Fibroblast of skin of right quadriceps (primary cell): Measurements from ENCODE around the gene NCOR2.
A peak's percentile ranks its signal among the peaks of the same experiment; 100 is the strongest.
"Not testable (repeated sequence)": the region's sequence is repeated elsewhere in the genome, so short reads cannot be mapped to it uniquely, and the experiment has no call there.

Experiments
- DNase-seq: peaks from one replicate; pipeline ENCODE4 v3.0.0-alpha.2; 2013

The NCOR2 gene

DNA sequence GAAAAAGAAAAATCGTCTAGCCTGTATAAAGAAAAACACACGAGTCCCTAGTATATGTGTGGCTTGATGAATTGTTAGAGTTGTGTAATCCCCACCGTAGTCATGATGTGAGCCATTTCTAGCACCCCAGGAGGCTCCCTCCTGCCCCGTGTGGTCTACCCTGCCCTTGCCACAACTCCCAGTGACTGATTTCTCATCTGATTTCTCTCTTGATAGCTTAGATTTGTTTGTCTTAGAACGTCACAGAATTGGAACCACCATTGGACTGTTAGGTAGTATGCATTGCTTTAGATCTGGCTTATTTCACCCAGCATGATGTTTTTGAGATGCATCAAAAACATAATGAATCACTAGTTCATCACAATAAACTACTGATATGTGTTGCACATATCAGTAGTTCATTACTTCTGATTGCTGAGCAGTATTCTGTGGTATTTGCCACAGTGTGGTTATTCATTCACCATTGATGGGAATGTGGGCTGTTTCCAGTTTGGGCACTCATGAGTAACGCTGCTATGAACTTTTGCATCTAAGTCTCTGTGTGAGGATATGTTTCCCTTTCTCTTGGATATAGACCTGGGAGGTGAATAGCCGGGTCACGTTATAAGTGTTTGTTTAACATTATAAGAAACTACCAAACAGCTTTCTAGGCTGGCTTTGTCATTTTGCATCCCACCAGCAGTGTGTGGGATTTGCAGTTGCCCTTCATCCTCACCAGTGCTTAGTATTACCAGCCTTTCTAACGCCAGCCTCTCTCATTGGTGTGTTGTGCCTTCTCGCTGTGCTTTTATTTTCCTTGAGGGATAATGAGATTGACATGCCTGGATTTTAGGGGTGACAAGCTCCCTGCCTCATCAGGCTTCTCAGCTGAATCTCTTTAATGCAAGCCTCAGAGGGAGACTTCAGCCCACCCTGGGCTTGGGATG lies 31.9 kb upstream of the NCOR2 start:
- DNase-seq, result peak; percentile 83

DNA sequence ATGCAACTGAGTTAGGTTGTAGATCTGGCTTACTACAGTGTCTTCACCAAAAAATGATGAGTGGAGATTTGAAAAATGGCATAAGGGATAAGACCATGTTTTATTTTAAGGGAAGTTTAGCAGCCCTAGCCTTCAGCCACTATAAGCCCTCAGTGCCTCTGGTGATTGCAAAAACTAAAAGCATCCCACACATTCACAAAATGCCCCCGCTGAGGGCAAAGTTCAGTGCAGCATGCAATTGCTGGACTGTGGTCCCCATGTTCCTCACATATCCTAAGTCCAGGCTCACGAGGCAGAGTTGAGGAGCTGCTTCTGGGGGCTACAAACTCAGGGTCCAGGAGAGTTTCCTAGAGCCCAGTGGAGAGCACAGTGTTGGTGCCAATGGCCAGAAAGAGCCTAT lies 29.6 kb upstream of the NCOR2 start:
- no peak for DNase-seq

DNA sequence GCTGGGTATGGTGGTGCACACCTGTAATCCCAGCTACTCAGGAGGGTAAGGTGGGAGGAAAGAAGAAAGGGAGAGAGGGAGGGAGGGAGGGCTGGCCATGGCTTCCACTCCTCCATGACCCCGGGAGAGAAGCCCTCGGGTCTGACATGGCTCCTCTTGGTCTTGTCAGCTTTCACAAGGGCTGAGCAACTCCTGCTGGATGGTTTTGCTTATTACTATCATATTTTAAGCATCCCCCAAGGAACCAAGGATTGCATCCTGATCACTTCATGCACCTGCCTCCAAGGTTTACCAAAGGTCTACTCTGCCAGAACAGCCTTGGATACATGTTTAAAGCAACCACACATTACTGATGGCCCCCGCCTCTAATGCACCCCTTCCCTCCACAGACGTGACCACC lies 28.0 kb upstream of the NCOR2 start:
- no peak for DNase-seq

DNA sequence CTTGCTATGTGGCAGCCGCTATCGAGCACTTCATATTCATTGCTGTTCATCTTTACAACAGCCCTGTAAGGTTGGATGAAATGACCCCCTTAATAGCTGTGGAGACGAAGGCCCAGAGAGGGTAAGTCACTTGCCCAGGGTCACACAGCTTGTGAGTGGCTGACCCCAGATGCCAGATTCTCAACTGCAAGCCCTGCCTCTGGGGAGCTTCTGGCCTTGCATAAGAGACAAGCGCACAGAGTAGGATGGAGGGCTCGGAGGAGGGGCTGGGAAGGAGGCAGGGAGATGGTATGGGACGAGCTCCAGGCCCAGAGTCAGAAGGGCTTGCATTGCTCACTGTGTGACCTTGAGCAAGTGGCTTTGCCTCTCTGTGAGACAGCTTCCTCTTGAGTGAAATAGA lies 27.4 kb upstream of the NCOR2 start:
- no peak for DNase-seq

DNA sequence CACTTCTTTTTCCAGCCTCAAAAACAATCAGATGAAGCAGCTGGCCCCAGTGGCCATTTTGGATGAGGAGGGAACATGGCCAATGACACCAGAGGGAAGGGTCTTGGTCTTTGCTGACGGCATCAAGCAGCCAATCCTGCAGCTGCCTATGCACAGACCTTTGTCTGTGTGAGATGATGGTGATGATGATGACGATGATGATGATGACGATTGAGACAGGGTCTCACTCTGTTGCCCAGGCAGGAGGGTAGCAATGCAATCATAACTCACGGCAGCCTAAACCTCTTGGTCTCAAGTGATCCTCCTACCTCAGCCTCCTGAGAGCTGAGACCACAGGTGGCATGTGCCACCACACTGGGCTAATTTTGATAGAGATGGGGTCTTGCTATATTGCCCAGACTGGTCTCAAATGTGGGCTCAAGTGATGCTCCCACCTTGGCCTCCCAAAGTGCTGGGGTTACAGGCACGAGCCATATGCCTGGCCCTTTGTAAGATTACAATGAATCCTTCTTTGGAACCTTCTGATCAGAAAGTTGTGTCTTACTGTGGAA lies 26.5 kb upstream of the NCOR2 start:
- DNase-seq, result no peak

DNA sequence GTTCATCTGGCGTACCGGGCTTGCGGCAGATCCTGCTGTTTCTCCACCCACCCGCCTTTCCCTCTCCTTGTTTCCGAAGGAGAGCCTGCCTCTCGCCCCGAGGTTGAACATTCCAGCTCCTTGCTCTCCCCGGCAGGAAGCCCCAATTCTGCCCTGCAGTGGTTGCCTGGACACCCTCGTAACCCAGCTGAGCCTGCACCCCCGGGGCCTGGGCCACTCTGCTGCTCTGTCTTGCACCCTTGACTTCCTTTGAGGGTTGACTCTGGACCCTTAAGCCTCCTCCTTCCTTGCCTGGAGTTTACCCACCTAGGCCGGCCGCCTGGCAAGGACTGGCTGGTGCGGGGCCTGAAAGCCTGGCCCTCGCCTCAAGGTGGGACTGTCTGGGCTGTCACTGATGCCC lies 25.8 kb upstream of the NCOR2 start:
- DNase-seq, result no peak

DNA sequence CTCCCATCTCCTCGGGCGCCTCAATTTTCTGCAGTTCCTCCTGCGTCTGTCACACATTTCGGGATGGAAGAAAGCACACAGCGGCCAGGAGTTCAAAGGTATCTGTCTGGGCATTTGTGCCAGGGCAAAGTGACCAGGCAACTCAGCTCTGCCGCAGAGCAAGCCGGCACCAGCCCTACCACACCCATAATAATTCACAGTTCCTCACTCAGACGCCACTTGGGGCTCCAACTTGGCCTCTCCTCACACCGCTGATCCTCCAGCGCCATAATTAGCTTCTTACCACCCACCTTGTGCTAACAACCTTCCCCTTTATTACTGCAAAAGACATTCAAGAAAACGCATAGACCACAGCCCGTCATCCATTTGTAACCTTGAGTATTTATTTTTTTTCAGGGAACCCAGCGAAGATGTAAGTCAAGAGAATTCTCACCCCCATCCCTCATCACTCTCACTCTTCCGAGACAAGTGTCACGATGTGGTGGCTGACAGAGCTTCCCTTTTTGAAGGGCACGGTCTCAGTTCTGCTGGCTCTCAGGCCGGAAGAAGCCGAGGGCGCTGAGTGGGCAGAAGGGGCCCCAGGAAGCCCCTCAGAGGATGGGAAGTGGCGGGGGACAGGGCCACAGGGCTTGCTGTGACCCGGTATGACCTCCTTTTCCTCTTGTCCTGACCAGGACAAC lies 25.2 kb upstream of the NCOR2 start:
- no peak for DNase-seq

DNA sequence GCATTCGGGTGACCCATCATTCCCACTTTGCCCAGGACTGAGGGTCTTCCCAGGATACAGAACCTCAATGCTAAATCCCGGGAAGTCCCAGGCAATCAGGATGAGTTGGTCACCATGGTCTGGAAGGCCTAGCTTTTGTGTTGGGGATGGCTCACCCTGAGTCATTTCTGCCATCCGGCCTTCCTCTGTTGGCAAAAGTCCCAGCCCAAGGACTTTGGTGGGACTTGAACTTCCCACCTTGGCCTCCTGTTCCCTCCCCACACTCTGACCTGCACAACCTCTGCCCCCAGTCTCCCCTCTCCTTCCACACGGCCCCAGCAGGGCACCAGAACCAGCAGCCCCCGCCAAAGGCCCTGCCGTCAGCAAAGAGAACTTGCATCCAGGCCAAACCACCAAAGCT lies 24.6 kb upstream of the NCOR2 start:
- DNase-seq, result peak; percentile 66

DNA sequence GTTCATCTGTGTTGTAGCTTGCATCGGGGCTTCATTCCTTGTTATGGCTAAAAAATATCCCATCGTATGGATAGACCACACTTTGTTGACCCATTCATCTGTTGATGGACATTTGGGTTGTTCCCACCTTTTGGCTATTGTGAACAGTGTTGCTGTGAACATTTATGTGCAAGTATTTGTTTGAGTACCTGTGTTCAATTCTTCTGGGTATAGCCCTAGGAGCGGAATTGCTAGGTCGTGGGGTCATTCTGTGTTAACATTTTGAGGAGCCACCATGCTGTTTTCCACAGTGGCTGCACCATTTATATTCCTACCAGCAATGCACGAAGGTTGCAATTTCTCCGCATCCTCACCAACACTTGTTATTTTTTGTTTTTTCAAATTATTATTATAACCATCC lies 23.0 kb upstream of the NCOR2 start:
- no peak for DNase-seq

DNA sequence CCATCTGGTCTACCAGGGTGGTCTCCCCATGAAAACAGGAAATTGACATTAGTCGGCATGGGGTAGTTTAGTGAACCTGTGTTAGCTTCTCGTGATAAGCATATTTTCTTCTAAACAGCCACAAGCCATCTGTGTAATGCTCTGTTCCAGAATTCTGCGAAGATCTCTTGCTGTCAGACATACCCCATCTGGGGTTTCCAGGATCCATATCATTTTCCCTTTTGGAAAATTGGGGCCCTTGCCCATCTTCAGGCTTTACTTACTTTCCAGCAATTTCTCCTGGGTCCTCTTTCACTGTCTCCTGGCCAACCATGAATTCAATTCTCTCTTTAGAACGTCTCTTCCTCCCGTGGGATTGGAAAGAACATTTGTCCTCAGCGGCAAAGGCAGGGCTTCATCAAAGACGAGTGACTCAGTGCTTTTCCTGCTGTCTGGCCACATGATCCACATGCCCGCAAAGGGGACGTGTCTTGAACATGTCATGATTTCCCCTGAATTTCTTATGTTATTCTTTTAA lies 21.4 kb upstream of the NCOR2 start:
- peak; percentile 69 for DNase-seq

DNA sequence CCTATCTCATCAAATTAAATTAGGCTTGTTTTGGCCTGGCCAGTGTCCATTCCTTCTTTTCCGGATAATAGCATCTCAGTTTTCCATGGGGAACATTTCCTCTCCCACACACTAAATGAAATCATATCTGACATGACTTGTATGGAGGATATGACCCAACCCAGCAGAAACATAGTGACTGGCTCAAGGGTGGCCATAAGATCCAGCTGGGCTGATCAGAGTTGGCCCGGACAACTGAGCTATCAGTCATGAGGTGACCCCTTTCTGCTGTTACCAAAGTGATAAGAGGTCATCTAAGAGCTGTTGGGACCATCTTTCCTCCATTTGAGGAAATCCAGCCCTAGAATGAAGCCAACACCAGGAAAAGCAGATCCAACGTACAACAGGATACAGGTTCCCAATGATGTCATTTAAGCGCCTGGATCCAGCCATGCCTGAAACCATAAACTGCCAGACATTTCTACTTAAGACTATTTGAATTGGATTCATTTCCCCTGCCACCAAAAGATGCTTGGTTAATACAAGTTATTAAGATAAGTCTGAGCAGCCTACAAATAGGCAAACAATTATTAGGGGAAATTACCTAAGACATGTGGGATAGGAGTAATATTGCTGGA lies 20.7 kb upstream of the NCOR2 start:
- no peak for DNase-seq

DNA sequence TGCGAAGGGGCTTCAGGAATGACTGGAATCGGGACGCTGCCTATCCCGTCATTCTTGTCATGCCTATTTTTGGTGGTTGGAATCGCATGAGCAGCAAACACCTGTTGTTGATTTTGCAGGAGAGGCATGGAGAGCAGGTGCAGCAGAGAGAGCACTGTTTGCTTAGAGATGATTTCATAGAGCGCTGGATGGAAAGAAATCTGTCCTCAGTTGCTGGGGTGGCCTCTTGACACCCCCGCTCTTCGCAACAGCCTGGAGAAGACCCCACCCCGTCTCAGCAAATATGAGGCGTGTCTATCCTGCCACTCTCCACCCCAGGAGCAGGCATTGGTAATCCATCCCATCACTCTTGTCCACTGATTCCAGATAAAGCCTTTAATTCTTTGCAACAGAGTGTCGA lies 19.3 kb upstream of the NCOR2 start:
- DNase-seq, result no peak

DNA sequence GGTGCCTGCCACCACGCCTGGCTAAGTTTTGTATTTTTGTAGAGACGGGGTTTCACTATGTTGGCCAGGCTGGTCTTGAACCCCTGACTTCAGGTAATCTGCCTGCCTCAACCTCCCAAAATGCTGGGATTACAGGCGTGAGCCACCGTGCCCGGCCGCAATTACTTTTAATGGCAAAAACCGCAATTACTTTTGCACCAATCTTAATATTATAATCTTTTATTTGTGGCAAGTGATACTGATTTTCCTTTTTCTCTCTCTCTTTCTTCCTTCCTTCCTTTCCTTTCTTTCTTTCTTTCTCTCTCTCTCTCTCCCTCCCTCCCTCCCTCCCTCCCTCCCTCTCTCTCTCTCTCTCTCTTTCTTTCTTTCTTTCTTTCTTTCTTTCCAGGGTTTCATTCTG lies 17.1 kb upstream of the NCOR2 start:
- DNase-seq, result not testable (repeated sequence)

DNA sequence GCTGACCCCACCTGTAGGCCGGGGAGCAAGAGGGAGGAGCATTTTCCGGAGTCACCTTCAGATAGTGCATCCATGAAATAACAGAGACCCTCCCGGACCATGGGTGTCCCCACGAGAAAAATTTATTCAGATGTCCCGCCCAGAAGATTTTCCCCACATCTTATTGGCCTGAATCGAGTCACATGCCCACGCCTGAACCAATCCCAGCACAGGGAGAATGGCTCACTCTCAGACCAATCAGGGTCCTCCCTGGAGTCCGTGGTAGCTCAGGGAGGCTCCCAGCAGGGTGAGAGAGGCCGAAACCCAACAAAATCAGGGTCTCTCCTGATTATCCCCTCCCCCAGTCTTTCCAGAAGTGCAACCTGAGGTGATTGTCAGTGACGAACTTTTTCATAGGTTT lies 16.4 kb upstream of the NCOR2 start:
- no peak for DNase-seq

DNA sequence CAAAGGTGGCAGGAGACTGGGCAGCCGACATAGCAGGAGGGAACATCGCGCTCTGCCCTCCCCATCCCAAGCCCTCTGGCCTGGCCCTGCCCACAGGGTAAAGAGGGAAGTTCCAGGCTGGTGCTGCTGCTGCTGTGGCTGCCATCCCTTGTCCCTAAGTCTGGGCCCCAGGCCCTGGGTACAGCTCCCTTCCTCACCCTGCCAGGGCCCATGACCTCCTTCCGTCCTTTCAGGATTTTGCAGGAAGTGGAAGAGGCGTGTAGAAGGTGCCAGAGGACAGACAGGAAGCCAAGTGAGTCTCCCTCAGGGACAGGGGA lies 14.7 kb upstream of the NCOR2 start:
- DNase-seq, result no peak

DNA sequence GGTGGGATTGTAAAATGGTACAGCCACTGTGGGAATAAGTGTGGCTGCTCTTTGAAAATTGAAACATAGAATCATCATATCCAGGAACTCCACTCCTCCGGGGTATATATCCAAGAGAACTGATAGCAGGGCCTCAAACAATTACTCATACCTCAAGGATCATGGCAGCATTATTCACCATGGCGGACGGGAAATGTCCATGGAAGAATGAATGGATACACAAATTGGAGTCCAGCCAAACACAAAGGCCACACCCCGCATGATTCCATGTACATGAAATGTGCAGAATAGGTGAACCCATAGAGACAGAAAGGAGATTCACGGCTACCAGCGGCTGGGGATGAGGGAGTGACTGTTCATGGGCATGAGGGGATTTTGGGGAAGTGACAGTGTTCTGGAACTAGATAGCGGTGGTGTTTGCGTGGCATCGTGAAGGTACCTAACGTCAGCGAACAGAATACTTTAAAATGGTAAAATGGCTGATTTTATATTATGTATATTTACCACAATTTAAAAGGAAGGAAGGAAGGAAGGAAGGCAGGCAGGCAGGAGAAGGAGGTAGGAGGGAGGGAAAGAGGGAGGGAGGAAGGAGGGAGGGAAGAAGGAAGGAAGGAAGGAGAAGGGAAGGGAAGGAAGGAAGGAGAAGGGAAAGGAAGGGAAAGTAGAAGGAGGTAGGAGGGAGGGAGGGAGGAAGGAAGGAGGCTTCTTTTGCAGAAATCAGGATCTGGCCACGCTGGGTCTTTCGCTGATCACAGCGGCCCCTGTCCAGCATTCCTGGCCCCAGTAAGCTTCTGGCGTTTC lies 14.1 kb upstream of the NCOR2 start:
- peak; percentile 45 for DNase-seq

DNA sequence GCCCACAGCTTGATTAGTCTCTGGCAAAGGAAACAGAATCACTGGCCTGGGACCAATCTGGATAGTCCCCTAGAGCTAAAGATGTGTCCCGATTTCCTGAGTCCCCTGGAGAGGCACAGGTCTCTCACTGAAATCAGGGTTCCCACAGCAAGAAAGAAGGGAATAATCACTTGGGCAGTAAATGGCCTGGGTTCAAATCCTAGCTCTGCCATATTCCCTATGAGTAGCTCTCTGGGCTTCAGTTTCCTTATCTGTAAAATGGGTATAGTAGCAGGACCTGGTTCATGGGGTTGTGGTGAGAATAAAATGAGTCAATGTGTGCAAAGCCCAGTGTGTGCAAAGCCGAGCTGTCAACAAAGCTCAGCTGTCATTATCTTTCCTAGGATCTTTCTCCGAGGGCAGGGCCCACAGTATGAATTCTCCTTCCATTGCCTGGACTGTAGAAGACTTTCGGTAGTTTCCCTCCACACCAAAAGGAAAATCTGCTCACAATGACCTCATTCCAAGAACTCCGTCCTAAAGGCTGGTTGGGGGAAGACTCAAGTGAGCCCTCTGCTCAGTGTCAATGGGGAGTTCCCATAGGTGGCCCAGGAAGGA lies 12.6 kb upstream of the NCOR2 start:
- DNase-seq, result no peak

DNA sequence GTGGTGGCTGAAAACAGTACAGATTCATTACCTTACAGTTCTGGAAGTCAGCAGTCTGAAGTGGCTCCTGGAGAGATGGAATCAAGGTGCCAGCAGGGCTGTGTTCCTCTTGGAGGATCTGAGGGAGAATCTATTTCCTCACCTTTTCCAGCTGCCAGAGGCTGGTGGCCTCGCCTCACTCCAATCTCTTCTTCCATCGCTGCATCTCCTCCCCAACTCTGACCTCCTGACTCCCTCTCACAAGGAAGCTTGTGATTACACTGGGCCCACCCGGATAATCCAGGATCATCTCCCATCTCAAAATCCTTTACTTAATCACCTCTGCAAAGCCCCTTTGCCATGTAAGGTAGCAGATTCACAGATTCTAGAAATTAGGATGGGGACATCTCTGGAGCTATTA lies 11.4 kb upstream of the NCOR2 start:
- no peak for DNase-seq

DNA sequence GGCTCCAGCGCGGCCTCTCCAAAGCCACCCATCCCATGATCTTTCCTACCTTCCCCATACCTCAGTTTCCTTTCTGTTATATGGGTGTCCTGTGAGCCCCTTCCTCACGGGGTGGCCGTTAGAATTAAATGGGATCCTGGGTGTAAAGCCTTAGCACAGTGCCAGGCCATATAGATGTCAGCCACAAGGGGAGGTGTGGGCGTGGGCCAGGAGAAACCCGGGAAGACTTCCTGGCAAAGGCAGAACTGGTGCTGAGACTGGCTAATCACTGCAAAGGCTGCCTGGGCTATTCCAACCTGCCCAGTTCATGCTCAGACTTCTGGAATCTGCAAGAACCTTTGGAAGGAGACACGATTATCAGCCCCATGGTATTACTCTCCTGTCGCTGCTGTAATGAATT lies 11.0 kb upstream of the NCOR2 start:
- DNase-seq, result no peak

DNA sequence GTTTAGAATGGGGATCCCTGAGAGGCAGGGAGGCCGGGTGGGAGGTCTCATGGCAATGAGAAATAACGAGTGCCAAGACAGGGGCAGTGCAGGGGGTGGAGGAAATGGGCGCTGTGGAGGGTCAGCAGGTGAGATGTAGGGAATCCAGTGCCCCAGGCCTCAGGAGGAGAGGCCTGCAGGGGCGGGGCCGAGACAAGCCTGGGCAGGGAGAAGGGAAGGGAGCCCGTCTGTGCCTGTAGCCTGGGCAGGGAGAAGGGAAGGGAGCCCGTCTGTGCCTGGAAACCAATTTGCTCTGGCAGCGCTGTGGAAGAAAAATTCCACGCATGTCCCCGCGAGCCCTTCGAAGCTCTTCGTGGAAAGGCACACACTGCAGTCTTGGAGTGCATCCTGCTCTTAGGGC lies 10.6 kb upstream of the NCOR2 start:
- DNase-seq, result no peak

DNA sequence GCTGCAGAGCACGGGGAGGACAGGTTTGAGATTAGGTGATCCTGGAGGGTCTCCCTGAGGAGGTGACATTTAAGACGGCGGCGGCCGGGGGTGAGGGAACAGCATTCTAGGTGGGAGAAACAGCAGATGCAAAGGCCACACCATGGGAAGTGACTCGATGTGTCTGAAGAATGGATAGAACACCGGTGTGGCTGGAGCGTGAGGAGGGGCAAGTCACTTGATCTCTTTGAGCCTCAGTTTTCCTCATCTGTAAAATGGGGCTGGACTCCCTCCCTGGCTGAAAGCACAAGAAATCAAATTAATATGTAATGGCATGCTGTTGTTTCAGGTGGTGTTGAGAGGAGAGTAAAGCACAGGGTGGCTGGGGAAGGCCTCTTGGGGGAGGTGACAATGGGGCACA lies 10.0 kb upstream of the NCOR2 start:
- DNase-seq, result no peak

DNA sequence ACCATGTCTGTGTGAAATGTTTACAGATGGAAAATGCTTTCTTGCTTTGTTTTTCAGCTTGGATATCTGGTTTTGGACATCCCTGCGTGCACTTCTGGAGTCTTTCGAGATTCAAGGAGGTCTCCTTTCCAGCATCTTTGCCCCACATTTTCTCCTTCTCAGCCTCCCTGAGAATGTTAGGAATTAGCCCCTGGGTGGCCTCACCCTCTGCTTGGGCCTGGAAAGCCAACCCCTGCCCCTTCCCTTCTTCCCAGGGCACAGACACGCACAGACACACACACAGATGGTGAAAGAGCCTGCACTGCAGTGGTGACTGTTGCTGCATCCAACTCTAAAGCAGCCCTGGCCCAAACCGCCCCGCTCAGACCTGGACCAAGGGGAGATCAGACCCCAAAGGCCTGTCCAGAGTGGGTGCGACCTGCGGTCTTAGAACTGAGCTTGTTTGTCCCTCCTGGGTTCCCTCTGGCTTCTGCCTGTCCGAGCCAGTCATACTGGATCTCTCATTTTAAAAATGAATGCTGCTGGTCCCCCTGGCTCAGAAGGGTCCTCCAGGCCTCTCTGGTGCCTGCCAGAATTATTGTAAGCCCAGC lies 8.7 kb upstream of the NCOR2 start:
- no peak for DNase-seq
